Pons (tissue), 1 donor: ENCODE results near the gene DDOST.

Experiments
- DNase-seq: peaks from one replicate; pipeline ENCODE4 v3.0.0-alpha.2; 2016; ENCODE audit warnings: low spot score

The DDOST gene

DNA sequence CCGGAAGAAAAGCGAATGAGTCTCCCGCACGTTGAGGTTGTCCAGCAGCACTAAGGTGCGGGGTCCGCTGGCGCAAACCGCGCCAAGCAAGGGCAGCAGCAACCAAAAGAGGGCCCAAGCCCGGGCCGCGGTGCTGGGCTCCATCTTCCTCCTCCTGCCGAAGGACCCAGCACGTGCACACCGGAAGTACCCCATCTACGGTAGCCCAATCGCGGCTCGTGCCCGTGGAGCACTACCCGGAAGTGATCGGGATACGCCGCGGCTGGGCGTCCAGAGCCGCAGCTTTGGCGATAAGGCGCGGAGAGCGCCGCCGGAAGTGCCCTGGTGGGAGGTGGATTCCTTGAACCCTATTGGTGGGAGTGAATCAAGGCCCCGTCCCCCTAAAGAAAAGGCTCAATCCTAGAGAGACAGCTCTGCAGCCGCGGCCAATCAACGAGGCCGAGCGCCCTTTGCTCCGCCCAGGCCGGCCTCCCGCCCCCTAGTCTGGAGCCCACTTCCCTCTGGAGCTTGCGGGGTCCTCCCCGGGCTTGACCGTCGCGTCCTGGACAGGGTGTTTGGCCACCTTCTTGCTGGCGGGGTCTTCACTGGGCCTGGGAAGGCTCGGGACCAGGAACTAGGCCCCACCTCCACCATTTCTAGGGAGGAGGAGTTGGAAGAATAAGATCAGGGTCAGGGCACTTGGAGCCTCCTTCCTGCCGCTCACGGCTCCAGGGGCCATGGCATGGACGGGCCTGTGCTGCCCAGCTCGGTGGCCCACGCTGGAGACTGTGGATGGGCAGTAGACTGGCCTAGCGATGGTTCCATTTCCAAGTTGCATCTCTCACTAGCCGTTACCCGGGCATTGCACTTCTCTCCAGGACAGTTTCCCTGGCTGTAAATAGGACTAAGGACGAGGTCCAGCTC, at the start of gene DDOST:
Gene DDOST (minus strand): TSS at position 163 of the 903 bp plus-strand sequence. CDS start 19 bp downstream, at position 144.
- DNase-seq = peak; percentile 98

DNA sequence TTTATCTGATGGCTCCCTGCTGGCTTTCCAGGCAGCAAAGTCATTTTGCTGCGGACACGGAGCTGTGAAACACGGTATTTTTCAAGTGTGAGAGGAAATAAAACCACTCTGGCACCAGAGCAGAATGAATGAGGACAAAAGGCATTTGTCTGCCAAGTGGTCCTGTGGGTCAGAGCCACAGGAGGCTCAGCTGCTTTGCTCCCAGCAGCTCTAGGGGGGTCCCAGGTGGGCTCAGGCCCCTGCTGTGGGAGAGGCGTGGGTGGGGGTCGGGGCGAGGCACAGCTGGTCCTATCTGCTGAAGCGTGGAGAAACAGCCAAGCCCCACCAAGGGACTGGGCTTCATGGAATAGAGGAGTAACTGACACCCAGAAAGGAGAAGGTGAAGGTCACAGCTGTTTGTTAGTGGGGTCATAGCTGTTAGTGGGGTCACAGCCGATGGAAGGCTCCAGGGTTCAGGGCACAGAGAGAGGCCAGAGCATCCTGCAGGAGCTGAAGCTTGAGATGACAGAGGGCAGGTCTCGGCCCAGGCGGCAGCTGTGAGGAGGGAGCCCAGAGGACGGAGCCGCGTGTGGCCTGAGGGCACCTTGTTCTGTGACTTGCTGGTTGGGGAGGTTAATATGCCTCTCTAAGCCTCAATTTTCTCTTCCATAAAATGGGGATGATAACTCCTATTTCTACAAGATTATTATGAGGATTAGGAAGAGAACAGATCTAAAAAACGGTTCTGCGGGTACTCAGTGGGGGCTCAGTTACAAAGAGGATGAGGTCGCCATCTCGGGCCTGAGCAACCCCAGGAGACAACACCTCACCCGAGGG, 49.5 kb upstream of the DDOST start:
- no peak for DNase-seq

DNA sequence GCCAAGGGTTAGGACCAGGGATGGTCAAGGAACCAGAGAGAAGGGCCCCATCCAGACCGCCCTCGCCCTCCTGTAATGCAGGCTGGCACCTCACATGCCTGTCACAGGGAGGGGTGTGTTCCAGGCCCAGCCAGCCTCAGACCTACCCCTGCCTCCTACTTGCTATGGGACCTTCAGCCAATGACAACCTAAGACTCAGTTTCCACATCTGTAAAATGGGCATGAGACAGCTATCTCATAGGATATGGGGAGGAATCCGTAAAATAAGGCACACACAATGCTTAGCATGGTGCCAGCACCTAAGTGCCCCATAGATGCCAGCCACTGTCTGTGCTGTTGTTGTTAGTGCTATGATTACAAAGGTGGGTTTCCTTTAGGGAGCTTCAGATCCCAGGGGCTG, 48.7 kb upstream of the DDOST start:
- no peak for DNase-seq

DNA sequence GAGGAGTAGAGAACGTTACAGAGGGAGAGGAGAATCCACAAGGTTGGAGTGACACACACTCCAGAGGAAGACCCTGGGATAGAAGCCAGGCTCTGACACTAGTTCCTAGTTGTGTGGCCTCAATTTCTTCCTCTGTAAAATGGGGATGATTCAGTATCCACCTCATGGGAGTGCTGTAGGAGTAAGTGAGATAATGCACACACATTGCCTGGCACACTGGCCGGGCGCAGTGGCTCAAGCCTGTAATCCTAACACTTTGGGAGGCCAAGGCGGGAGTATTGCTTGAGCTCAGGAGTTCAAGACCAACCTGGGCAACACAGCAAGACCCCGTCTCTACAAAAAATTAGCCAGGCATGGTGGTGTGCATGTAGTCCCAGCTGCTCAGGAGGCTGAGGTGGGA, 47.7 kb upstream of the DDOST start:
- DNase-seq = no peak

DNA sequence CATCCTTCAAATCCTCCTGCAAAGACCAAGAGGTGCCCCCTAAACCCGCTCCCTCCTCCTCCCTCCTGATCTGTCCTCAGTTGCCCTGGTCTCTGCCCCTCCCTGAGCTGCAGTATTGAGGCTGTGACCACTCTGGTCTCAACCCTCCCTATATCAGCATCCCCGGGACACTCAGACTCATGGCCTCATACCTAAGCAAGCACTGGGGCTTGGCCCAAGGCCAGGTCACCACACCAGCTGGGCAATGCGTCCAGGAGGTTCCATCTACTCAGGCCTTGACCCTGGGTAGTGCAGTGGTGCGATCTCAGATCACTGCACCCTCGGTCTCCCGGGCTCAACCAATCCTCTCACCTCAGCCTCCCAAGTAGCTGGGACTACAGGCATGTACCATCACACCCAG, 46.9 kb upstream of the DDOST start:
- no peak for DNase-seq

DNA sequence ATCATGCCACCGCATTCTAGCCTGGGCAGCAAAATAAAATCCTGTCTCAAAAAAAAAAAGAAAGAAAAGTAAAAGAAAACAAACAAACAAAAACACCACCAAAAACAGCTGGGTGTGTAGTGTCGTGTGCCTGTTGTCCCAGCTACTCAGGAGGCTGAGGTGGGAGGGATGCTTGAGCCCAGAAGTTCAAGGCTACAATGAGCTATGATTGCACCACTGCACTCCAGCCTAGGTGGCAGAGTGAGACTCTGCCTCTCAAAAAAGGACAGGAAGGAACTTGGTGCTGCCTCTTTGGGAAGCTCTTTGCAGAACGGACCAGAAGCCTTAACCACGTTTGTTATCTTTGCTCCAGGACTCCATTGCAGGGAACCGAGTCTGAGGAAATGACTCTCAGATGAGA, 45.7 kb upstream of the DDOST start:
- no peak for DNase-seq

DNA sequence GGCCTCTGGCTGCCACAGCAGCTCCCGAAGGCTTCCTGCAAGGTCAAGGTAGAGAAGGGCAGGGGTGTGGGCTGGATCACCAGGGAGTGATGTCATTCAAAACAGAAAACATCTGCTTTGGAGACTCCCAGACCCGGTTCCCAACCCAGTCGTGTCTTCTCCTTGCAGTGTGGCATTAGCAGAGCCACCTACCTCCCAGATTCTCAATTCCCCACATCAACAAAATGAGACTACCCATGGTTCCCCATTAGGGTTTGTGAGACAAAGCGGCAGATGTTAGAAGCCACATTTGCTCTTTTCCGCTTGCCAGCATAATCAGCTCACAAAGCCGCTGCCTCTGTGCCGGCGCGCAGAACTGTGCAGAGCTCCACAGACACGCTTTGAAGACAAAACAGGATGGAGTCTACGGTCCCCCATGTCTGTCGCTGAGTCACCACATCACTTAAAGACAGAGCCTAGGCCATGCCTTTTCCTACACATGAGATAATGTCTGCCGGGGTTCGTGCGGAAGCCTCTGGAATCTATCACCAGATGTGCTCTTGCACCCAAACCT, 44.1 kb upstream of the DDOST start:
- no peak for DNase-seq

DNA sequence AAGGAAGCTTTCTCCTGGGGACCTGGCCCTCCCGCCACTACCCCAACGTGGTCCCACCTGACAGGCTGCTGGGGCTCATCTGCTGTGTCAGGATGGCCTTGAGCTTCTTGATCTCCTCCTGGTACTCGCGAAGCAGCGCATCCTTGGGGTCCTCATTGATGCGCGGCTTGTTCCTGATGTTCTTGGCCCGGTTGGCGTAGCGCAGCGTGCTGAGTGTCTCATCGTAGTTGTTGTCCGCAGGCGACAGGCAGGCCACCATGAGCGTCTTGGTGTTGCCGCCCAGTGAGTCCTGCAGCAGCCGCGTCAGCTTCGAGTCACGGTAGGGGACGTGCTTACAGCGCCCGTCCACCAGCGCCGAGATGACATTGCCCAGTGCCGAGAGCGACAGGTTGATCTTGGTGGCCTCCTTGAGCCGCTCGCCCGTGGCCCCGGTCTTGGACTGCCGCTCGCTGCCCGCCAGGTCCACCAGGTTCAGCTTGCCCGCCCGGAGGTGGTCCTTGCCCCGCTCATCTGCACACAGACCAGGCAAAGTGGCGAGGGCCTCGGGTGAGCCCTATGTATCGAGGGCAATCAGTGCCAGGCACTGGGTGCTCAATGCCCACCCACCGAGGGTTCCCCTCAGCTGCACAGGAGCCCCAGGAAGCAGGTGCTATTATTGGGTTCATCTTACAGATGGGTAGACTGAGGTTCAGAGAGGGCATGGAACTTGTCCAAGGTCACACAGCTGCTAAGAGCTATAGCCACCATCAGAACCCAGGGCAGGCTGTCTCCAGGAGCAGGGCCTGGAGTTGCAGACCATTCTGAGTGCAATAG, 43.4 kb upstream of the DDOST start:
- DNase-seq = no peak

DNA sequence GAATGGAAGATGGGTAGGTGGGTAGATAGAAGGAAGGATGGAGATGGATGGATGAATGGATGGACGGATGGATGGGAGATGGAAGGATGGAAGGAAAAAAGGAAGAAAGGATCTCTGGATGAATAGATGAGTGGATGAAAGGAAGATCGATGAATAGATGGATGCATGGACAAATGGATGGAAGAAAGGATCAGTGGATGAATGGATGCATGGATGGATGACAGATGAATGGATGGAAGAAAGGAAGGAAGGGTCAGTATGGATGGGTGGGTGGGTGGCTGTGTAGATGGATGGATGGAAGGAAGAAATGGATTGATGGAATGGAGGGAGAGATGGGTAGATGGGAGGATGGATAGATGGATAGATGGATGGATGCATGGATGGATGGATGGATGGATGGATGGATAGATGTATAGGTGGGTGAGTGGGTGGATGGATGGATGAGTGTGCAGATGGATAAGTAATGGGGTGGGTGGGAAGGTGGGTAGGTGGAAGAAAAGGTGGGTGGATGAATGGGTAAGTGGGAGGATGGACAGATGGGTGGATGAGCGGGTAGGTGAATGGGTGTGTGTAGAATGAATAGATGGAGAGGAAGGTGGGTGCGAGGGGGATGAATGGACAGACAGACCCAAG, 42.1 kb upstream of the DDOST start:
- no peak for DNase-seq

DNA sequence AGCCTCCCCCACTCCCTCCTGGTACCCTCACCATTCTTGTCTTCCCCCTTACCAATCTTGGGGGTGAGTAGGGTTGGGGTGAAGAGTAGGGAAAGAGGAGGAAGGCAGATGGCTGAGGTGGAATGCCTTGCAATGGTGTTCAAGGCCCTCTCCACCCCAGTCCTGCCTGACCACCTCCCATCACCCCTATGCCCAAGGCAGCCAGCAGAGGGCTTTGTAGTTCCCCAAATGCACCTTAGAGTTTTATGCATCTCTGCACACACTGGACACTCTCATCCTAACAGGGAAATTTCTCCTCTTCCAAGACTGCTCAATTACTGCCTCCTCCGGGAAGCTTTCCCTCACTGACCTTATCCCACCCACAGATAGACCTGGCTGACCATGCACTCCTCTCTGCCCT, 41.2 kb upstream of the DDOST start:
- no peak for DNase-seq

DNA sequence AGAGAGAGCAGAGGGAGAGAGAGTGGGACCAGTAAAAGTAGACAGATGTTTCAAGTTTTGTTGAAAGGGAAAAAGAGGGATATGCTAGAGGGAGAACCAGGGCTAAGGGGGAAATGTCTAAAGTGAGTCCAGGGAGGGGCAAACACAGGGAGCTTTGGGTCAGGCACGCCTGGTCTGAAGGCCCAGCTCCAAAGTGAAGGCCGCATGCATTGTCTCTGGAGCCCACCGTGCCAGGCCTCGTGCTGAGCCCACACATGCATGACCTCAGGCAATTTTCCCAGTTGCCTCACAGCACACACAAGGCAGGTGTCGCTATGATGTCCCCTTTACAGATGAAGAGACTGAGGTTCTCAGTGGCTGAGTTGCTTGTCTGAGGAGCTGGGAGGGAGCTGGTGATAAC, 40.7 kb upstream of the DDOST start:
- DNase-seq = no peak

DNA sequence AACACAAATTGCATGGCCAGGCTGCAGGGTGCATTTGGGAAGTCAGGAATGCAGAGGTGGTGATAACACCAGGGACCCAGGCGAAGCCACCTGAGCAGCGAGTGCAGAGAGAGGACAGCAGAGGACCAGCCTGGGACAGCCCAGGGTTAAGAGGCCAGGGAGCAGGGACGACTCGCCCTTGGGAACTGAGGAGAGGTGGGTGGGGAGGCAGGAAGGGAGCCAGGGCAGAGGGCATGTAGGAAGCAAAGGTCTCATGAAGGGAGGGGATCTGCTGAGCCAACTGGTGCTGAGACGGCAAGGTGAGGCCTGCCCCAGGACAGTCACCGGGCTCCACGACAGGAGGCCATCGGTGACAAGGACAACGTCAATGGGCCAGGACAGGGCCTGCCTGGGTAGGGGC, 40.3 kb upstream of the DDOST start:
- DNase-seq = no peak

DNA sequence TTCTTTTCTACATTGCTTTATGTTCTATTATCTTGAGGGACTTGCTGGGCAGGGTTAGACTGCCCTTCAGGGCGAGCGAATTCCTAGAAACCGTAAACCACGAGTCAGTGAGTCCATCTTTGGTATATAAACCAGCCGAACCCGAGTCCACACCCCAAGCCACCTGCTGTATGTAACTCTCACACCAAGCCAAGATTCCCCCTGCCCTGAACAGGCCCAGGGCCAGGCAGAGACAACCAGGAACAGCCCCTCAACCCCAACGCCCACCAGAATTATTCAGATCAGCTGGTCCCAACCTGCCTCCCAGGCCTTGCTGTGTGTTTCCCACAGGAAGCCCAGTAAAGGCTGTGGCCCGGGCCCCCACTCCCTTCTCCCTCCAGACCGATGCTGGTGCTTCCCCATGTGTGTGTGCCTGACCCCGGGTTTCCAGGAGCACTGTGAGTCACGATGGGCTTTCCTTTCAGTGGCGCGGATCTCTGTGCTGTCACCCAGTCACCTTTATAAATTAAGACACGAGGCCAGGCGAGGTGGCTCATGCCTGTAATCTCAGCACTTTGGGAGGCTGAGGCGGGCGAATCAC, 39.6 kb upstream of the DDOST start:
- no peak for DNase-seq

DNA sequence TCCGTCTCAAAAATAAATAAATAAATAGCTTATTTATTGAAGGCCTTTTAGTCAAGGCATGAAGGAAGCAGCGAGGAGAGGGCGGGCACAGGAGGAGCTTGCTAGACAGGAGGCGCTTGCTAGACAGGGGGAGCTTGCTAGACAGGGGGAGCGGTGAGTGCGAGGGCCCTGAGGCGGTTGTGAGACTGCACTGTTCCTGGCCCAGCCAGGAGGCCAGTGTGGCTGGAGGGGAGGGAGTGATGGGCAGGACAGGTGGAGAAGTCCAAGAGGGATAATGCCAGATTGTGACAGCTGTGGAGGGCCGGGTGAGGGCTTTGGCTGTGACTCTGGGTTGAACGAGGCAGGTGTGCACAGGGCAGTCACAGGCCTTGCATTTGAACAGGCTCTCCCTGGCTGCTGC, 38.4 kb upstream of the DDOST start:
- DNase-seq = no peak

DNA sequence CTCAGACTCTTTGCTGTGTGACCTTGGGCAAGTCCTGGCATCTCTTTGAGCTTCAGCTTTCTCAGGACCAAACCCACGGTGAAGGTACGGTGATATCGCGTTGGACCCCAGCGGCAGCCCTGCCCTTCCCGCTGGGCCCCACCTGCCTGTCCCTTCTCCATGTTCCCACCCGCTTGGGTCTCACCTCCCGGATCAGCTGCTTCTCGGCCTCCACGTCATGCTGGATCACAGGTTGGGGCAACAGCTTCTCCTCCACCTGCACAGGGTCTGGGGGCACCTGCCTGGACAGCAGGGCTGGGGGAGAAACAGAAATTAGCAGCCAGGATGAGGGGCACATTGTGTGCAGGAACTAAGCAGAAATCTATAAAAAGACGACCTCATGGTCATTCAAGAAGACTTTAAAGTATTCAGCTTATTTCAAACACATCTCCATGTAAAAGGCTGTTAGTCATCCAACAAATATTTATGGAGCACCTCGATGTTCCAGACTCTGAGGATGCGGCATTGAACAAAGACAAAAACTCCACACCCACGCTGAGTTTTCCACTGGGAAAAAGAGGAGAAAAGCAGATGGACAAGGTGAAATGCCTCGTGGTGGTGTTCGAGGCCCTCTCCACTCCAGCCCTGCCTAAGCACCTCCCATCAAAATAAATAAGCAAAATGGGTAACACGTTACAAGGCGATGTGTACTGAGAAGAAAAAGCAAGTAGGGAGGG, 37.2 kb upstream of the DDOST start:
- no peak for DNase-seq

DNA sequence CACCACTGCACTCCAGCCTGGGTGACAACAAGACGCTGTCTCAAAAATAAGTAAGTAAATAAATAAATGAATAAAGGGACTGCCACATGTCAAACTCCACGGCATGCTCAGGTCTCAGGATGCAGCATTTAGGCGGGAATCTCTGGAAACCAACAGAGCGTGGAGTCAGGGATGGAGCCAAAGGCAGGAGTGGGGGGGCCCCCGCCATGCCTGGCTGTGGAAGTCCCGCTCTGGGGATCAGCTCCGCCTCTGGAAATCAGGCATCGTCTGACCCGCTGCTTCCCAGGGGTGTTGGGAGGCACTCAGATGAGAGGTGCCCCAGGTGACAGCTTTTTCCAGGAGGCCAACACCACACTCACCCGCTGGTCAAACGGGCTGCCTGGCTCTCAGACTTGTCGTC, 36.4 kb upstream of the DDOST start:
- DNase-seq = no peak

DNA sequence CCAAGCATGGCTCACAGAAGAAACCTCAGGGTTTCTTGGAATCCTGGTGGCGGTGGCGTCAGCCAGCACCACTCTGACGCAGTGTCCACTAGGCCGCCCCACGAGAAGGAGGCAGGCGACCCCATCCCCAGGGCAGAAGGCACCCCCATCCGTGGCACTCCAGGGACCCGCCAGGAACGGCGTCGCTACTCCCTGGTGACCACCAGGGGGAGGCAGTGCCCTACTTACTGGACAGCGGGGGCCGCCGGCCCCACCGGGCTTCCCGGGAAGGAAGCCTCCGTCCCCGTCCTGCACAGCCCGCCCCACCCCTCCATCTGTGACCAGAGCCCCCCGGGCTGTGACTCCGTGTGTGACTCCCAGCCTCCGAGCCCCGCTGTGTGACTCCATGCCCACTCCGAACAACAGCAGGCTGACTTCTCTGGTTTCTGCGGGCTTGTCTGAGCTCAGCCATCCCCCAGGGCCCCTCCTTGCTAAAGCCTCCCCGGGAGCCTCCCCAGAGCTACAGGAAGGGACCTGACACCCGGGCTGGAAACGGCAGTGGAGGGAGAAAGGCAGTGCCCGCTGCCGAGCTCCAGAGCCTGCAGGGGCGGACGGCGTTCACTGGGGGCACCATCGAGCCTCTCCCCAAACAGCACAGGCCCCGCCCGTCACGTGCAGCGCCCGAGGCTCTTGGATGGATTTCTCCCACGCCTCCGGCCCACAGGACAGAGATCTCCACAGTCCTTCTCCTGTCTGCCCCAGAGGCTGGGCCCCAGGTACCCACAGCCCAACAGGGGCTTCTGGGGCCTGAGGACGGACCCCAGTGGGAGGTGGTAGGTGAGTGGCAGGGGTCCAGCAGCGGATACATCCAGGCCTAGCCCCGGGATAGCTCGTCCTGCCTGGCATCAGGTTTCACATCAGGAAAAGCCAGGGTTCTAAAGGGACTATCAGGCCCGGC, 35.5 kb upstream of the DDOST start:
- DNase-seq = peak; percentile 65

DNA sequence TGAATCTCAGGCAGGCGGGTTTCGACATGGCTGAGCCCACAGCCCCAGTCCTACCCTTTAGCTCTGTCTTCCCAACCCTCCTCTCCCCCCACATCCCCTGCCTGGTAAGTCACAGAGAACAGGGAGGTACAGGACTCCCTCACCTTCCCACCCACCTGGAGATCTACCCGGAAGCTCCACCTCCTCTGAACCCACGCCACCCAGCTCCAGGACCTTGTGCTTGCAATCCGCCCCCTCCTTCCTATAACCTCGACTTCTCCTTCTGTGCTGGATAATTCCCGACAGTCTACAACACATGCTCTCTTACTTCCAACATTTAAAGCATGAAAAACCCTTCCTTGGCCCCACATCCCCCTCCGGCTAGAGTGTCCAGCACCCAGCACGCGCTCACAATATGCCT, 34.3 kb upstream of the DDOST start:
- DNase-seq = no peak

DNA sequence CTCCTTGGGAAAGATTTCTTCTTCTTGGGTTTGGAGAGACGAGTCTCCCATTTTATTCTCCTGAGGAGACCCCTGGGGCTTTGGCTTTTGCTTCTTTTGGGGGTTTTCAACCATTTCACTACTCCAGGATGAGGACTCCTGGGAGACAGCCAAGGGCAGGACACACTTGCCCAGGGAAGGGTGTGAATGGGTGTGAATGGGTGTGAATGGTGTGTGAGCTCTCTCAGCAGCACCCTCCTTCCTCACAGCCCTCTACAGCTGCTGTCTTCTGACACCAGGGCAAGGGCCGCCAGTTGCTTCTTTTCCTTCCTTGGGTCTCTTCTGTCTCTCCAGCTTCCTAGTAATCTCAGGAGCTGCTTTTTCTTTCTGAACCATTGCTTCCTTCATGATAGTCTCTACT, 32.5 kb upstream of the DDOST start:
- DNase-seq = no peak
